HK-2 (cell line): Measurements from ENCODE around the gene WNT7B.

Experiments used
- DNase-seq: peaks from one replicate; pipeline ENCODE4 v3.0.0-alpha.2; 2018; ENCODE audit not compliant: unreplicated experiment

WNT7B gene

GRCh38 chr22:45906946-45907345, 70.0 kb downstream of the WNT7B start:
- DNase-seq = no peak

GRCh38 chr22:45905924-45906865, 70.8 kb downstream of the WNT7B start:
- DNase-seq = no peak

GRCh38 chr22:45905326-45905923, 71.5 kb downstream of the WNT7B start:
- DNase-seq = no peak

GRCh38 chr22:45904236-45904635, 72.7 kb downstream of the WNT7B start:
- no peak for DNase-seq

GRCh38 chr22:45903355-45904135, 73.4 kb downstream of the WNT7B start:
- peak; percentile 55 for DNase-seq

- DNase-seq = no peak
Observed at GRCh38 chr22:45897736-45898135, 79.2 kb downstream of the WNT7B start.

- DNase-seq = no peak
Observed at GRCh38 chr22:45896964-45897538, 79.9 kb downstream of the WNT7B start.

- no peak for DNase-seq
Observed at GRCh38 chr22:45896153-45896951, 80.6 kb downstream of the WNT7B start.

- no peak for DNase-seq
Observed at GRCh38 chr22:45895436-45896152, 81.4 kb downstream of the WNT7B start.

- DNase-seq = no peak
Observed at GRCh38 chr22:45893516-45893915, 83.4 kb downstream of the WNT7B start.

- no peak for DNase-seq
Observed at GRCh38 chr22:45892681-45893461, 84.1 kb downstream of the WNT7B start.

GRCh38 chr22:45891996-45892621, 84.9 kb downstream of the WNT7B start:
- DNase-seq = no peak

- DNase-seq = no peak
Observed at GRCh38 chr22:45891471-45891995, 85.4 kb downstream of the WNT7B start.

GRCh38 chr22:45891021-45891421, 85.9 kb downstream of the WNT7B start:
- no peak for DNase-seq

- no peak for DNase-seq
Observed at GRCh38 chr22:45890351-45890635, 86.7 kb downstream of the WNT7B start.

- DNase-seq = no peak
Observed at GRCh38 chr22:45889539-45890350, 87.2 kb downstream of the WNT7B start.

GRCh38 chr22:45889093-45889538, 87.8 kb downstream of the WNT7B start:
- no peak for DNase-seq
